CD4-positive, alpha-beta memory T cell (primary cell): ENCODE measurements around the gene CCDC102A. TPM values are rescaled to one million over a fixed set of nuclear protein-coding genes. Genes with fewer than 3 reads are reported as not detected.
"Not testable (repeated sequence)": the region's sequence is repeated elsewhere in the genome, so short reads cannot be mapped to it uniquely, and the experiment has no call there.

Experiments used
- CTCF ChIA-PET: fragments of 350-600 bp; sonication (Branson Sonifier 250); formaldehyde crosslinking; loops from one replicate; lab custom pipeline; 2021; ENCODE audit warnings: inconsistent platforms; ENCODE audit not compliant: partially characterized antibody; lab: Charles Lee
- POLR2A ChIA-PET: fragments of 350-600 bp; sonication (Branson Sonifier 250); formaldehyde crosslinking; loops from one replicate; lab custom pipeline; 2021; ENCODE audit not compliant: partially characterized antibody; lab: Charles Lee
- DNase-seq, 5 donors: peaks; one replicate each; pipeline versions ENCODE4 v3.0.0 to v3.0.0-alpha.2; 2020 to 2022; ENCODE audit warnings: mixed read lengths in 1 of 5
- H3K27ac ChIP-seq: one replicate; pipeline ENCODE4 v1.7.0; 2013; ENCODE audit warnings: low read depth, low read length
- H3K27me3 ChIP-seq: 2 replicates; pipeline ENCODE4 v1.7.0; 2013; ENCODE audit warnings: mild to moderate bottlenecking, low read length, moderate library complexity; ENCODE audit not compliant: insufficient read depth
- H3K36me3 ChIP-seq: 2 replicates; pipeline ENCODE4 v1.7.0; 2013; ENCODE audit warnings: mild to moderate bottlenecking, low read length, moderate library complexity; ENCODE audit not compliant: insufficient read depth
- H3K4me1 ChIP-seq: 2 replicates; pipeline ENCODE4 v1.7.0; 2013; ENCODE audit warnings: mild to moderate bottlenecking, low read length, moderate library complexity; ENCODE audit not compliant: insufficient read depth
- H3K4me3 ChIP-seq, 2 donors: one replicate each; pipeline ENCODE4 v1.7.0; 2013; ENCODE audit warnings: low read length in 2 of 2, mild to moderate bottlenecking in 1 of 2
- H3K9me3 ChIP-seq, 2 donors: one replicate each; pipeline ENCODE4 v1.7.0; 2013; ENCODE audit warnings: low read length in 2 of 2, control low read depth in 1 of 2; ENCODE audit not compliant: control insufficient read depth in 1 of 2
- H3K27ac Mint-ChIP-seq, 7 donors: one replicate each; pipeline ENCODE4 v1.8.0; 2020 to 2021; ENCODE audit warnings: mixed read lengths in 7 of 7, mild to moderate bottlenecking in 6 of 7, inconsistent platforms in 3 of 7, moderate library complexity in 3 of 7
- H3K27me3 Mint-ChIP-seq, 2 donors: one replicate each; pipeline ENCODE4 v1.8.0; 2020 to 2021; ENCODE audit warnings: mixed read lengths in 2 of 2
- H3K36me3 Mint-ChIP-seq, 2 donors: one replicate each; pipeline ENCODE4 v1.8.0; 2020 to 2021; ENCODE audit warnings: mixed read lengths in 2 of 2, inconsistent platforms in 1 of 2, mild to moderate bottlenecking in 1 of 2
- H3K4me1 Mint-ChIP-seq, 4 donors: one replicate each; pipeline ENCODE4 v1.8.0; 2020 to 2021; ENCODE audit warnings: mixed read lengths in 4 of 4, mild to moderate bottlenecking in 1 of 4
- H3K4me3 Mint-ChIP-seq, 8 donors: one replicate each; pipeline ENCODE4 v1.8.0; 2020 to 2021; ENCODE audit warnings: mixed read lengths in 8 of 8, mild to moderate bottlenecking in 7 of 8, moderate library complexity in 6 of 8, inconsistent platforms in 3 of 8
- H3K9me3 Mint-ChIP-seq, 8 donors: one replicate each; pipeline ENCODE4 v1.8.0; 2020 to 2021; ENCODE audit warnings: mixed read lengths in 8 of 8, mild to moderate bottlenecking in 5 of 8, inconsistent platforms in 3 of 8, moderate library complexity in 1 of 8
- intact Hi-C: fragments of 100-400 bp; cut with micrococcal nuclease; formaldehyde crosslinking; loops from one replicate; pipeline ENCODE4 v1.15.1; 2023
- polyA plus RNA-seq, 2 donors: library from polyadenylated mRNA; unstranded; fragments of 300-500 nt; fragmentation: Illumina TruSeq; gene quantifications; one replicate each; pipeline ENCODE4 v1.2.3, GENCODE V29; 2021
- total RNA-seq, 2 experiments: library from RNA; stranded (reverse); gene quantifications; one replicate each; pipeline ENCODE4 v1.2.3, GENCODE V29; 2021

Gene CCDC102A
- total and polyA plus RNA-seq, 4 experiments from 2014 or later: 1.2 to 9.9 (median 5.1) TPM

DNA sequence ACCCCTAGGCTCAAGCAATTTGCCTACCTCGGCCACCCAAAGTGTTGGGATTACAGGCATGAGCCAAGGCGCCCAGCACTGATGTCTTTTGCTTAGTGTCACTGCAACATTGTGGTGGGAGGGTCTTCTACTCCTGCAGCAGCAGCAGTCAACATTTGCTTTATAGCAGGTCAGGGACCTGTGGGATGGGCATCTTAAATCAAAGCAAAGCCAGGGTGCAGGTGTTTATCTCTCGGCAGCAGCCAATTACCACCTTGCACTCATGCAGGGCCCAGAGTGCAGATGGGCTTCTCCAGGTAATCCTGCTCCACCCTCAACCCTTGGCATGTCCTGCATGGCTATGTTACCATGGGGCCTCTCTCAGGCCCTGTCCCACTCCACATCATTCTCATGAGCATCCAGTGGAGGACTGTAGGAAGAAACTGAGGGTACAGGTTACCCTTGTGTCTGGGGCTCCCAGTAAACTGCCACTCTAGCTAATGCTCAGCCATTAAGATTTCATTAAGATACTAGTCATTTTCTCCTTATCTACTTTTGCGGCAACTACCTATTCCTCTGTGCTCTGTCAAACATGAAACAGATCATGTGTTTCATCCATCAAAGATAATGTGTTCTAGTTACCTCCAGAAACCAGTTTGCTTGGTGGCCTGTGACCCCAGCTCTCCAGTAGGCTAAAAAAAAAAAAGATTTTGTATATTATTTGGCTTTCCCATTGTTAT is 22.9 kb upstream of the CCDC102A start:
- H3K27ac ChIP-seq: no peak overlapping the region
- Mint-ChIP-seq H3K9me3 (peaks cover 0 to 8% (median 3%) of the 10 kb centered on the region in 8 donors), H3K36me3 (peaks cover 8 to 29% of the 10 kb centered on the region in 2 donors), H3K4me1 (peaks cover 0 to 15% (median 9%) of the 10 kb centered on the region in 4 donors), H3K27me3 (peaks cover 0 to 3% of the 10 kb centered on the region in 2 donors), H3K4me3 (no peak overlapping the region), H3K27ac (no peak overlapping the region)
- intact Hi-C loops: no loop called here
- CTCF ChIA-PET: no interaction called here
- no peak for DNase-seq
- no peaks in the 10 kb centered on the region for H3K4me1 ChIP-seq
- no peak overlapping the region for H3K4me3 ChIP-seq
- no peaks in the 10 kb centered on the region for H3K9me3 ChIP-seq
- H3K36me3 ChIP-seq: no peaks in the 10 kb centered on the region
- H3K27me3 ChIP-seq: no peaks in the 10 kb centered on the region
- POLR2A ChIA-PET: no interaction called here

DNA sequence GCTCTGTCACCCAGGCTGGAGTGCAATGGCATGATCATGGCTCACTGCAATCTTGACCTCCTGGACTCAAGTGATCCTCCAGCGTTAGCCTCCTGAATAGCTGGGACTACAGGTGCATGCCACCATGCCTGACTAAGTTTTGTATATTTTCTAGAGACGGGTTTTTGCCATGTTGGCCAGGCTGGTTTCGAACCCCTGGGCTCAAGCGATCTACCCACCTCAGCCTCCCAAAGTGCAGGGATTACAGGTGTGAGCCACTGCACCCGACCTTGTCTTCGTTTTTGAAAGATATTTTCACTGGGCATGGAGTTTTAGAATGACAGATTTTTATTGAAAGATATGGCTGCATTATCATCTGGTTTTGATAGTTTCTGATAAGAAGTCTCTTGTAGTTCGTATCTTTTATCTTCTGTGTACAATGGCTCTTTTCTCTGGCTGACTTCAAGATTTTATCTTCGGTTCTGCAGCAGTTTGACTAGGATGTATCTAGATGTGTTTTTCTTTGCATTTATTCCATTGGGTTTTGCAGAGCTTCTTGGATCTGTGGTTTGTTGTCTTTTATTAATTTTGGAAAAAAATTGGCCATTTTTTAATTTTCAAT is 20.7 kb upstream of the CCDC102A start:
- H3K36me3 ChIP-seq: no peaks in the 10 kb centered on the region
- no peaks in the 10 kb centered on the region for H3K9me3 ChIP-seq
- Mint-ChIP-seq H3K4me3 (peak overlapping the region in 1 of 8 donors; percentile 3), H3K4me1 (peaks cover 0 to 15% (median 12%) of the 10 kb centered on the region in 4 donors), H3K27ac (no peak overlapping the region), H3K9me3 (peaks cover 0 to 8% (median 3%) of the 10 kb centered on the region in 8 donors), H3K27me3 (peaks cover 0 to 3% of the 10 kb centered on the region in 2 donors), H3K36me3 (peaks cover 4 to 28% of the 10 kb centered on the region in 2 donors)
- no peak for DNase-seq
- no peak overlapping the region for H3K4me3 ChIP-seq
- no peaks in the 10 kb centered on the region for H3K4me1 ChIP-seq
- H3K27ac ChIP-seq: no peak overlapping the region
- no peaks in the 10 kb centered on the region for H3K27me3 ChIP-seq
- CTCF ChIA-PET: no interaction called here
- intact Hi-C loops: no loop called here
- POLR2A ChIA-PET: no interaction called here

DNA sequence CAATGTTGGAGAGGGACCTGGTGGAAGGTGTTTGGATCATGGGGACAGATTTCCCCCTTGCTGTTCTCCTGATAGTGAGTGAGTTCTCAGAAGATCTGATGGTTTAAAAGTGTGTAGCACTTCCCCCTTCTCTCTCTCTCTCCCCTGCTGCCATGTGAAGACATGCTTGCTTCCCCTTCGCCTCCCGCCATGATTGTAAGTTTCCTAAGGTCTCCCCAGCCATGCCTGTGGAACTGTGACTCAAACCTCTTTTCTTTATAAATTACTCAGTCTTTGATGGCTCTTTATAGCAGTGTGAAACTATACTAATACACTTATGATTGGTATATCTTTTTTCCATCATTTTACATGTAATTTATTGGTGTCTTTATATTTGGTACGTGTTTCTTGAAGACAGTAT is 19.5 kb upstream of the CCDC102A start:
- ChIA-PET POLR2A (no interaction called here), CTCF (no interaction called here)
- Histone ChIP-seq H3K4me1 (no peaks in the 10 kb centered on the region), H3K27ac (no peak overlapping the region), H3K4me3 (no peak overlapping the region), H3K27me3 (no peaks in the 10 kb centered on the region), H3K9me3 (no peaks in the 10 kb centered on the region), H3K36me3 (no peaks in the 10 kb centered on the region)
- Mint-ChIP-seq H3K4me1 (peaks cover 0 to 15% (median 12%) of the 10 kb centered on the region in 4 donors), H3K36me3 (peaks cover 3 to 21% of the 10 kb centered on the region in 2 donors), H3K4me3 (no peak overlapping the region), H3K9me3 (peaks cover 0 to 4% (median under 1%) of the 10 kb centered on the region in 8 donors), H3K27me3 (no peaks in the 10 kb centered on the region), H3K27ac (no peak overlapping the region)
- no peak for DNase-seq
- intact Hi-C loops: no loop called here

DNA sequence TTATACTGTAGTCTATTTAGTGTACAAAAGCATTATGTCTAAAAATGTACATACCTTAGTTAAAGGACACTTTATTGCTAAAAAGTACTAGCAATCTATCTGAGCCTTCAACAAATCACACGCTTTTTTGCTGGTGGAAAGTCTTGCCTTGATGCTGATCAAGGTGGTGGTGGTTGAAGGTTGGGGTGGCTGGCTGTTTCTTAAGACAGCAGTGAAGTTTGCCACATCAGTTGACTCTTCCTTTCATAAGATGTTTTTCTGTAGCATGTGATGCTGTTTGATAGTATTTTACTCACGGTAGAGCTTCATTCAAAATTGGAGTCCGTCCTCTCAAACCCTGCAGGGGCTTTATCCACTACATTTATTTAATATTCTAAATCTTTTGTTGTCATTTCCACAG is 14.7 kb upstream of the CCDC102A start:
- Histone ChIP-seq H3K9me3 (no peaks in the 10 kb centered on the region), H3K27me3 (no peaks in the 10 kb centered on the region), H3K36me3 (no peaks in the 10 kb centered on the region), H3K4me1 (no peaks in the 10 kb centered on the region), H3K27ac (no peak overlapping the region), H3K4me3 (no peak overlapping the region)
- Mint-ChIP-seq H3K27me3 (no peaks in the 10 kb centered on the region), H3K36me3 (peaks cover 3 to 8% of the 10 kb centered on the region in 2 donors), H3K4me1 (peaks cover 3 to 18% (median 11%) of the 10 kb centered on the region in 4 donors), H3K4me3 (no peak overlapping the region), H3K27ac (peak overlapping the region in 1 of 7 donors; percentile 51), H3K9me3 (no peaks in the 10 kb centered on the region)
- POLR2A ChIA-PET: no interaction called here
- intact Hi-C loops: no loop called here
- CTCF ChIA-PET: no interaction called here
- no peak for DNase-seq

DNA sequence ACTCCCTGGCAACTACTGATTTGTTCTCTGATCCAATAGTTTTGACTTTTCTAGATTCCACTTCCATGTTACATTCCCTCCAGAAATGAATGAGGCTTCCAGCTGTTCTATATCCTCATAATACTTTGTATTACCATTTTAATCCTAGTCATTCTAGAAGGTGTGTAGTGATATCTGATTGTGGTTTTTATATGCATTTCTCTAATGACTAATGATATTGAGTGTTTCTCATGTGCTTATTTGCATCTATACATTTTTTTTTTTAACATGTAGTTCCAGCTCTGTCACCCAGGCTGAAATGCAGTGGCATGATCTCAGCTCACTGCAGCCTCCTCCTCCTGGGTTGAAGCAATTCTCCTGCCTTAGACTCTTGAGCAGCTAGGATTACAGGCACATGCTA is 13.4 kb upstream of the CCDC102A start:
- H3K27me3 Mint-ChIP-seq: no peaks in the 10 kb centered on the region
- Histone ChIP-seq H3K36me3 (no peaks in the 10 kb centered on the region), H3K4me1 (peaks cover 2% of the 10 kb centered on the region), H3K9me3 (no peaks in the 10 kb centered on the region), H3K4me3 (no peak overlapping the region), H3K27ac (no peak overlapping the region), H3K27me3 (no peaks in the 10 kb centered on the region)
- peaks cover 3 to 18% (median 14%) of the 10 kb centered on the region in 4 donors for H3K4me1 Mint-ChIP-seq
- no peaks in the 10 kb centered on the region for H3K9me3 Mint-ChIP-seq
- no peak overlapping the region for H3K27ac Mint-ChIP-seq
- ChIA-PET CTCF (no interaction called here), POLR2A (no interaction called here)
- intact Hi-C loops: no loop called here
- H3K4me3 Mint-ChIP-seq: no peak overlapping the region
- H3K36me3 Mint-ChIP-seq: peaks cover 0 to 4% of the 10 kb centered on the region in 2 donors
- no peak for DNase-seq

DNA sequence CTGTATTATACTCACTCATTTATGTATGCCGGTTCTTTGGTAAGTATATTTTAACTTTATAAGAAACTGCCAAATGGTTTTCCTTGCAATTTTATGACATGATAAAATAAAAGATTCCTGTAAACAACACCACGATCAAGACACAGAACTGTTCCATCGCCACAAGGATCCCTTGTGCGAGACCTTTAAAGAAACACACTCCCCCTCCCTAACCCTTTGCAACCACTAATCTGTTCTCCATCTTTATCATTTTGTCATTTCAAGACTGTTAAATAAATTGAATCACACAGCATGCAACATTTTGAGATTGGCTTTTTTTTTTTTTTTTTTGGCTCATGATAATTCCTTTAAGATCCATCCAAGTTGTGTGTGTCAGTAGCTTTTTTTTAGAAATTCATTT is 12.0 kb upstream of the CCDC102A start:
- intact Hi-C loops: no loop called here
- peak overlapping the region in 1 of 8 donors; percentile 40 for H3K4me3 Mint-ChIP-seq
- POLR2A ChIA-PET: interaction anchor here (0.7 to 1.0 kb wide), 2 partner anchors 11 to 12 kb away, joined by 3 read pairs; partner anchors contain the start of gene CCDC102A

DNA sequence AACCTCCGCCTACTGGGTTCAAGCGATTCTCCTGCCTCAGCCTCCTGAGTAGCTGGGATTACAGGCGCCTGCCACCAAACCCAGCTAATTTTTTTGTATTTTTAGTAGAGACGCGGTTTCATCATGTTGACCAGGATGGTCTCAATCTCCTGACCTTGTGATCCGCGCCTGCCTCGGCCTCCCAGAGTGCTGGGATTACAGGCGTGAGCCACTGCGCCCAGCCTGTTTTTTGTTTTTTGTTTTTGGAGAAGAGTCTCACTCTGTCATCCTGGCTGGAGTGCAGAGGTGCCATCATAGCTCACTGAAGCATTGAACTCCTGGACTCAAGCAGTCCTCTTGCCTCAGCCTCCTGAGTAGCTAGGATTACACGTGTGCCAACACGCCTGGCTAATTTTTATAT is 11.2 kb upstream of the CCDC102A start:
- DNase-seq, intact Hi-C loops, H3K9me3 Mint-ChIP-seq, H3K36me3 Mint-ChIP-seq, H3K36me3 ChIP-seq, CTCF ChIA-PET, H3K4me3 ChIP-seq, H3K27ac ChIP-seq, H3K9me3 ChIP-seq, H3K27ac Mint-ChIP-seq, POLR2A ChIA-PET, H3K4me3 Mint-ChIP-seq, H3K27me3 Mint-ChIP-seq, H3K27me3 ChIP-seq: not testable (repeated sequence)
- peaks cover 10 to 39% (median 28%) of the 10 kb centered on the region in 4 donors for H3K4me1 Mint-ChIP-seq
- peaks cover 24% of the 10 kb centered on the region for H3K4me1 ChIP-seq

More for the DNA sequence above, 12.0 kb upstream of the CCDC102A start:
- Mint-ChIP-seq H3K4me1 (peaks cover 10 to 32% (median 26%) of the 10 kb centered on the region in 4 donors), H3K9me3 (no peaks in the 10 kb centered on the region), H3K36me3 (peaks cover 0 to 4% of the 10 kb centered on the region in 2 donors), H3K27me3 (no peaks in the 10 kb centered on the region), H3K27ac (no peak overlapping the region)
- peaks cover 15% of the 10 kb centered on the region for H3K4me1 ChIP-seq
- H3K4me3 ChIP-seq: no peak overlapping the region
- no peak overlapping the region for H3K27ac ChIP-seq
- no peaks in the 10 kb centered on the region for H3K36me3 ChIP-seq
- no peak for DNase-seq
- H3K9me3 ChIP-seq: no peaks in the 10 kb centered on the region
- CTCF ChIA-PET: no interaction called here
- no peaks in the 10 kb centered on the region for H3K27me3 ChIP-seq
